ENCODE measurements around the gene CCSER1. TPM values are rescaled to one million over a fixed set of nuclear protein-coding genes. Genes with fewer than 3 reads are reported as not detected.

CCSER1 gene
- total and polyA plus RNA-seq, 2 of the 8 experiments (the other 6 are each of a cell fraction or from before 2014, with no cell fraction given) = 0.26 to 0.84 TPM

GRCh38 chr4:90727938-90728337 lies 600.7 kb downstream of the CCSER1 start:
- H3K9me3 ChIP-seq (ENCODE audit: insufficient read depth in 2 of 2, low read depth in 1 of 2, low read length in 1 of 2) = no peaks in the 10 kb centered on the region
- peaks cover 0 to 9% (median 3%) of the 10 kb centered on the region in 4 experiments; a peak in 3 of 7 replicates for H3K4me1 ChIP-seq (replicated peaks in 1 of 4; ENCODE audit: control insufficient read depth in 3 of 4, insufficient read depth in 4 of 4, low read length in 3 of 4)
- ChIA-PET CTCF (ENCODE audit: partially characterized antibody) (no interaction called here), POLR2A (ENCODE audit: partially characterized antibody) (interaction anchor here (1.0 kb wide), 1 partner anchor 15 kb away, joined by 4 read pairs; no protein-coding TSS in a partner anchor)
- no peak overlapping the region for H3K56ac ChIP-seq (replicated peaks; ENCODE audit: insufficient read length, low read depth, low read length)
- no peak overlapping the region for H2AFZ ChIP-seq (ENCODE audit: low read length)
- no peak overlapping the region for H3K4me2 ChIP-seq (ENCODE audit: insufficient read depth in 1 of 2, low read depth in 2 of 2, low read length in 2 of 2)
- no peak overlapping the region for H4K91ac ChIP-seq (replicated peaks; ENCODE audit: insufficient read length, low read length)
- H4K8ac ChIP-seq (ENCODE audit: extremely low read depth, insufficient read depth, low read length) = no peak overlapping the region
- no peaks in the 10 kb centered on the region for H4K20me1 ChIP-seq (replicated peaks in 1 of 2; ENCODE audit: control insufficient read depth in 1 of 2, insufficient read depth in 2 of 2, low read length in 2 of 2)
- H3K23ac ChIP-seq (ENCODE audit: insufficient read length) = no peak overlapping the region
- no peak overlapping the region for H2BK12ac ChIP-seq (ENCODE audit: low read depth, low read length)
- no peaks in the 10 kb centered on the region for H3K23me2 ChIP-seq (ENCODE audit: low read depth, low read length)
- H2BK120ac ChIP-seq (replicated peaks; ENCODE audit: low read depth, low read length) = no peak overlapping the region
- FAIRE-seq = peak; percentile 99
- H3K9ac ChIP-seq (replicated peaks in 1 of 4; ENCODE audit: extremely low read depth in 1 of 4, low read depth in 3 of 4, low read length in 3 of 4) = no peak overlapping the region
- H4K5ac ChIP-seq (ENCODE audit: insufficient read length, low read depth, low read length) = peak overlapping the region; percentile 71
- no peaks in the 10 kb centered on the region for H3K79me2 ChIP-seq (ENCODE audit: control insufficient read depth in 1 of 2, insufficient read depth in 2 of 2, low read length in 2 of 2)
- H3K4me3 ChIP-seq (ENCODE audit: extremely low read depth in 1 of 4, insufficient read depth in 2 of 4, low read depth in 3 of 4, low read length in 4 of 4) = no peak overlapping the region
- H2BK20ac ChIP-seq (ENCODE audit: low read length) = no peak overlapping the region
- no peaks in the 10 kb centered on the region for H3K27me3 ChIP-seq (replicated peaks in 1 of 4; ENCODE audit: control insufficient read depth in 3 of 4, extremely low read depth in 1 of 4, insufficient read depth in 3 of 4, low read length in 3 of 4)
- peak in 1 of 2 experiments; percentile 69 for DNase-seq (ENCODE audit: low read depth in 1 of 2, low spot score in 2 of 2)
- no peaks in the 10 kb centered on the region for H3K79me1 ChIP-seq (ENCODE audit: low read depth, low read length)
- H3K4ac ChIP-seq (replicated peaks; ENCODE audit: insufficient read length, low read depth, low read length) = no peak overlapping the region
- no peak overlapping the region for H2BK15ac ChIP-seq (ENCODE audit: low read length)
- no peak overlapping the region for H2BK5ac ChIP-seq (ENCODE audit: low read depth, low read length)
- no peak overlapping the region for H3K14ac ChIP-seq (ENCODE audit: insufficient read length)
- H3K27ac ChIP-seq (ENCODE audit: low read depth, low read length) = no peak overlapping the region
- H2AK5ac ChIP-seq (ENCODE audit: low read depth, low read length) = no peak overlapping the region
- no peaks in the 10 kb centered on the region for H3K36me3 ChIP-seq (ENCODE audit: control insufficient read depth in 2 of 4, insufficient read depth in 4 of 4, low read length in 3 of 4)
- H3K18ac ChIP-seq (ENCODE audit: extremely low read depth, low read length) = no peak overlapping the region
- peak; percentile 81 to 83; a peak in 3 of 4 replicates for TF ChIP-seq SIN3A (conservative IDR thresholded peaks at IDR 0.05 in 1 of 2, IDR thresholded peaks at IDR 0.05 in 1 of 2; ENCODE audit: low read depth in 1 of 2, low read length in 2 of 2)
- TF ChIP-seq ATF3 (IDR thresholded peaks at IDR 0.05; ENCODE audit: insufficient read depth, low read depth, low read length) = 0 out of 2 replicates have a peak, but pooled peaks have one; percentile 11
- TF ChIP-seq HDAC2 (IDR thresholded peaks at IDR 0.05; ENCODE audit: borderline replicate concordance in 1 of 2, low read depth in 2 of 2, low read length in 2 of 2) = peak; percentile 38 to 80; a peak in 2 of 4 replicates
- peak; percentile 85 for TF ChIP-seq TCF12 (IDR thresholded peaks at IDR 0.05; ENCODE audit: low read depth, low read length)
- TF ChIP-seq KDM4A (IDR thresholded peaks at IDR 0.05; ENCODE audit: low read depth, low read length, severe bottlenecking) = no peak
- TF ChIP-seq CHD1 (IDR thresholded peaks at IDR 0.05; ENCODE audit: low read depth, low read length) = no peak
- TF ChIP-seq, protein P1, sequence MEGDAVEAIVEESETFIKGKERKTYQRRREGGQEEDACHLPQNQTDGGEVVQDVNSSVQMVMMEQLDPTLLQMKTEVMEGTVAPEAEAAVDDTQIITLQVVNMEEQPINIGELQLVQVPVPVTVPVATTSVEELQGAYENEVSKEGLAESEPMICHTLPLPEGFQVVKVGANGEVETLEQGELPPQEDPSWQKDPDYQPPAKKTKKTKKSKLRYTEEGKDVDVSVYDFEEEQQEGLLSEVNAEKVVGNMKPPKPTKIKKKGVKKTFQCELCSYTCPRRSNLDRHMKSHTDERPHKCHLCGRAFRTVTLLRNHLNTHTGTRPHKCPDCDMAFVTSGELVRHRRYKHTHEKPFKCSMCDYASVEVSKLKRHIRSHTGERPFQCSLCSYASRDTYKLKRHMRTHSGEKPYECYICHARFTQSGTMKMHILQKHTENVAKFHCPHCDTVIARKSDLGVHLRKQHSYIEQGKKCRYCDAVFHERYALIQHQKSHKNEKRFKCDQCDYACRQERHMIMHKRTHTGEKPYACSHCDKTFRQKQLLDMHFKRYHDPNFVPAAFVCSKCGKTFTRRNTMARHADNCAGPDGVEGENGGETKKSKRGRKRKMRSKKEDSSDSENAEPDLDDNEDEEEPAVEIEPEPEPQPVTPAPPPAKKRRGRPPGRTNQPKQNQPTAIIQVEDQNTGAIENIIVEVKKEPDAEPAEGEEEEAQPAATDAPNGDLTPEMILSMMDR (IDR thresholded peaks at IDR 0.05; ENCODE audit: control extremely low read depth in 1 of 3, insufficient read depth in 1 of 3, low read depth in 1 of 3, low read length in 3 of 3) = no peak
- peak; percentile 89 for TF ChIP-seq ATF2 (IDR thresholded peaks at IDR 0.05; ENCODE audit: low read length)
- no peak for TF ChIP-seq SP2 (IDR thresholded peaks at IDR 0.05; ENCODE audit: low read length)
